GM23338 (cell line): ENCODE results near the gene CDNF. TPM values are rescaled to one million over a fixed set of nuclear protein-coding genes. Genes with fewer than 3 reads are reported as not detected.

ENCODE experiments used
- ATAC-seq: fragments of 200-7000 bp; cut with Tn5 transposase; 3 replicates; pipeline ENCODE4 v1.9.1; 2020
- DNase-seq: peaks from one replicate; pipeline ENCODE4 v3.0.0-alpha.2; 2015; ENCODE audit warnings: low spot score
- H2AFZ ChIP-seq: fragments of 200-600 bp; sonication (generic); 2 replicates; pipeline ENCODE4 v1.8.0; 2016; ENCODE audit warnings: antibody characterized with exemption, mild to moderate bottlenecking, moderate library complexity
- H3F3A ChIP-seq: fragments of 200-600 bp; sonication (generic); replicated peaks from 2 replicates; pipeline ENCODE4 v1.8.0; 2017; ENCODE audit warnings: antibody characterized with exemption, mixed run types, low read depth
- H3K27ac ChIP-seq: fragments of 200-600 bp; sonication (generic); 2 replicates; pipeline ENCODE4 v1.6.1; 2016; ENCODE audit warnings: low read depth
- H3K27me3 ChIP-seq: fragments of 200-600 bp; sonication (generic); 2 replicates; pipeline ENCODE4 v1.8.0; 2016; ENCODE audit warnings: mild to moderate bottlenecking, mixed run types, moderate library complexity; ENCODE audit not compliant: insufficient read depth
- H3K36me3 ChIP-seq: fragments of 200-600 bp; sonication (generic); 2 replicates; pipeline ENCODE4 v1.8.0; 2016; ENCODE audit warnings: mild to moderate bottlenecking; ENCODE audit not compliant: insufficient read depth
- H3K4me1 ChIP-seq: fragments of 200-600 bp; sonication (generic); 2 replicates; pipeline ENCODE4 v1.8.0; 2016; ENCODE audit warnings: mild to moderate bottlenecking, moderate library complexity; ENCODE audit not compliant: insufficient read depth
- H3K4me2 ChIP-seq: fragments of 200-600 bp; sonication (generic); 2 replicates; pipeline ENCODE4 v1.7.1; 2017; ENCODE audit warnings: mixed run types
- H3K4me3 ChIP-seq: fragments of 200-600 bp; sonication (generic); 2 replicates; pipeline ENCODE4 v1.6.1; 2016; ENCODE audit warnings: mixed run types
- H3K79me2 ChIP-seq: fragments of 200-600 bp; sonication (generic); replicated peaks from 2 replicates; pipeline ENCODE4 v1.8.0; 2017; ENCODE audit warnings: mild to moderate bottlenecking; ENCODE audit not compliant: insufficient read depth
- H3K9me2 ChIP-seq: fragments of 200-600 bp; sonication (generic); 2 replicates; pipeline ENCODE4 v1.8.0; 2017; ENCODE audit not compliant: insufficient read depth
- H4K20me1 ChIP-seq: fragments of 200-600 bp; sonication (generic); replicated peaks from 2 replicates; pipeline ENCODE4 v1.8.0; 2017; ENCODE audit warnings: mild to moderate bottlenecking; ENCODE audit not compliant: insufficient read depth
- H3K27ac Mint-ChIP-seq: 2 replicates; pipeline ENCODE4 v1.8.0; 2020; ENCODE audit warnings: inconsistent platforms, mild to moderate bottlenecking, moderate library complexity, mixed read lengths
- H3K27me3 Mint-ChIP-seq: 3 replicates; pipeline ENCODE4 v1.8.0; 2022; ENCODE audit warnings: low read depth, mild to moderate bottlenecking, moderate library complexity, mixed read lengths, inconsistent platforms; ENCODE audit not compliant: insufficient read depth, poor library complexity
- H3K36me3 Mint-ChIP-seq: 3 replicates; pipeline ENCODE4 v1.8.0; 2021; ENCODE audit warnings: low read depth, mild to moderate bottlenecking, inconsistent platforms, moderate library complexity, mixed read lengths
- H3K4me1 Mint-ChIP-seq: 3 replicates; pipeline ENCODE4 v1.8.0; 2020; ENCODE audit warnings: mild to moderate bottlenecking, inconsistent platforms, mixed read lengths
- H3K4me3 Mint-ChIP-seq: 3 replicates; pipeline ENCODE4 v1.8.0; 2021; ENCODE audit warnings: moderate library complexity, mild to moderate bottlenecking, inconsistent platforms, mixed read lengths
- H3K9me3 Mint-ChIP-seq: 3 replicates; pipeline ENCODE4 v1.8.0; 2020; ENCODE audit warnings: moderate library complexity, mild to moderate bottlenecking, inconsistent platforms, mixed read lengths
- CREB1 ChIP-seq: fragments of 250-450 bp; sonication (Bioruptor Pico); IDR thresholded peaks from 2 replicates; pipeline ENCODE4 v1.5.0; 2020; ENCODE audit warnings: low read depth, mild to moderate bottlenecking, moderate library complexity
- EZH2phosphoT487 ChIP-seq: fragments of 200-600 bp; sonication (generic); IDR thresholded peaks from one replicate; pipeline ENCODE4 v1.8.1; 2018; ENCODE audit warnings: antibody characterized with exemption; ENCODE audit not compliant: unreplicated experiment
- JUNB ChIP-seq: IDR thresholded peaks from one replicate; pipeline ENCODE4 v1.6.1; 2016; ENCODE audit warnings: antibody characterized with exemption; ENCODE audit not compliant: unreplicated experiment
- NANOG ChIP-seq: IDR thresholded peaks from 2 replicates; pipeline ENCODE4 v1.6.1; 2016; ENCODE audit warnings: antibody characterized with exemption, borderline replicate concordance
- POLR2AphosphoS5 ChIP-seq: IDR thresholded peaks from 2 replicates; pipeline ENCODE4 v1.6.1; 2016; ENCODE audit warnings: antibody characterized with exemption, low read depth
- STAT1 ChIP-seq: IDR thresholded peaks from one replicate; pipeline ENCODE4 v1.6.1; 2016; ENCODE audit warnings: antibody characterized with exemption; ENCODE audit not compliant: unreplicated experiment
- ZNF114 ChIP-seq: fragments of 250-450 bp; sonication (Bioruptor Pico); IDR thresholded peaks from 2 replicates; pipeline ENCODE4 v1.5.0; 2020; ENCODE audit warnings: mild to moderate bottlenecking, moderate library complexity
- ZNF331 ChIP-seq: fragments of 250-450 bp; sonication (Bioruptor Pico); IDR thresholded peaks from 2 replicates; pipeline ENCODE4 v1.5.0; 2020; ENCODE audit warnings: low read depth, mild to moderate bottlenecking, moderate library complexity
- polyA plus RNA-seq: library from polyadenylated mRNA; unstranded; fragments of >200 nt; fragmentation: Nextera tagmentation; extraction: Ambion mirVana; gene quantifications from 2 replicates; pipeline ENCODE4 v1.2.1, GENCODE V29; 2016
- total RNA-seq: library from RNA; depleted of rRNA; stranded (reverse); fragments of >200 nt; shearing (Covaris generic); gene quantifications from 2 replicates; pipeline ENCODE4 v1.2.3, GENCODE V29; 2014
- TF ChIP-seq, protein P1 (sequence below): IDR thresholded peaks from one replicate; pipeline ENCODE4 v1.6.1; 2018; ENCODE audit warnings: antibody characterized with exemption; ENCODE audit not compliant: unreplicated experiment
- TF ChIP-seq, protein P2 (sequence below), 2 experiments: fragments of 200-600 bp in 1 of 2; sonication (generic) in 1 of 2; conservative IDR thresholded peaks; 2 replicates each; pipeline versions ENCODE4 v1.5.1 to v1.6.1; 2016 to 2017; ENCODE audit warnings: antibody characterized with exemption in 2 of 2, low read depth in 2 of 2, mild to moderate bottlenecking in 2 of 2, moderate library complexity in 1 of 2
- TF ChIP-seq, protein P3 (sequence below): fragments of 250-450 bp; sonication (Bioruptor Pico); IDR thresholded peaks from 2 replicates; pipeline ENCODE4 v1.5.0; 2020; ENCODE audit warnings: mild to moderate bottlenecking, moderate library complexity

CDNF gene
- total and polyA plus RNA-seq, 2 experiments from 2014 or later = 0.26 to 1.1 TPM

DNA sequence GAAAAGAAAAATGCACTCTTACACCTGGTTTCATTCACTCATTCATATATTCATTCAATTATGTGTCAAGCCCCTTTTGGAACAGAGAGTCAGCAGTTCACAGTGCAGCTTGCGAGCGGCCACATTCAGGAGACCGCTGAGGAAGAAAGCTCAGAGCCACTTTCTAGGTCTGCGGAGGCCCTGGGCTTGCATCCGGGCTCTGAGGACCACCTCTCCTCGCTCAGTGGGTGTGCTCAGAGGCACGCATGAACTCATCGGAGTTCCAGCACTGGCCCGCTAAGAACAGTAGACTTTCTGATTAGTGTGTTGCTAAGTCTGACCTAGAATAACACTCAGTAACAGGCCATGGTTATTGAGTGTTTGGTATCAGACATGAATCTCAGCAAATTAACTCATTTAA lies 61.3 kb downstream of the CDNF start:
- Histone ChIP-seq H2AFZ (0 out of 2 replicates have a peak overlapping the region, but pooled peaks have one; percentile 56), H3K9me2 (no peaks in the 10 kb centered on the region), H3F3A (no peaks in the 10 kb centered on the region), H3K4me1 (no peaks in the 10 kb centered on the region), H3K4me2 (no peak overlapping the region), H3K4me3 (no peak overlapping the region), H3K27ac (no peak overlapping the region), H3K36me3 (no peaks in the 10 kb centered on the region), H3K27me3 (no peaks in the 10 kb centered on the region), H4K20me1 (no peaks in the 10 kb centered on the region), H3K79me2 (no peaks in the 10 kb centered on the region)
- H3K27ac Mint-ChIP-seq = no peak overlapping the region
- H3K27me3 Mint-ChIP-seq = peaks cover 7% of the 10 kb centered on the region
- DNase-seq (no peak), ATAC-seq (no peak)
- no peaks in the 10 kb centered on the region for H3K9me3 Mint-ChIP-seq
- no peaks in the 10 kb centered on the region for H3K36me3 Mint-ChIP-seq
- H3K4me3 Mint-ChIP-seq = no peak overlapping the region
- no peak for TF ChIP-seq POLR2AphosphoS5
- TF ChIP-seq, protein P1, sequence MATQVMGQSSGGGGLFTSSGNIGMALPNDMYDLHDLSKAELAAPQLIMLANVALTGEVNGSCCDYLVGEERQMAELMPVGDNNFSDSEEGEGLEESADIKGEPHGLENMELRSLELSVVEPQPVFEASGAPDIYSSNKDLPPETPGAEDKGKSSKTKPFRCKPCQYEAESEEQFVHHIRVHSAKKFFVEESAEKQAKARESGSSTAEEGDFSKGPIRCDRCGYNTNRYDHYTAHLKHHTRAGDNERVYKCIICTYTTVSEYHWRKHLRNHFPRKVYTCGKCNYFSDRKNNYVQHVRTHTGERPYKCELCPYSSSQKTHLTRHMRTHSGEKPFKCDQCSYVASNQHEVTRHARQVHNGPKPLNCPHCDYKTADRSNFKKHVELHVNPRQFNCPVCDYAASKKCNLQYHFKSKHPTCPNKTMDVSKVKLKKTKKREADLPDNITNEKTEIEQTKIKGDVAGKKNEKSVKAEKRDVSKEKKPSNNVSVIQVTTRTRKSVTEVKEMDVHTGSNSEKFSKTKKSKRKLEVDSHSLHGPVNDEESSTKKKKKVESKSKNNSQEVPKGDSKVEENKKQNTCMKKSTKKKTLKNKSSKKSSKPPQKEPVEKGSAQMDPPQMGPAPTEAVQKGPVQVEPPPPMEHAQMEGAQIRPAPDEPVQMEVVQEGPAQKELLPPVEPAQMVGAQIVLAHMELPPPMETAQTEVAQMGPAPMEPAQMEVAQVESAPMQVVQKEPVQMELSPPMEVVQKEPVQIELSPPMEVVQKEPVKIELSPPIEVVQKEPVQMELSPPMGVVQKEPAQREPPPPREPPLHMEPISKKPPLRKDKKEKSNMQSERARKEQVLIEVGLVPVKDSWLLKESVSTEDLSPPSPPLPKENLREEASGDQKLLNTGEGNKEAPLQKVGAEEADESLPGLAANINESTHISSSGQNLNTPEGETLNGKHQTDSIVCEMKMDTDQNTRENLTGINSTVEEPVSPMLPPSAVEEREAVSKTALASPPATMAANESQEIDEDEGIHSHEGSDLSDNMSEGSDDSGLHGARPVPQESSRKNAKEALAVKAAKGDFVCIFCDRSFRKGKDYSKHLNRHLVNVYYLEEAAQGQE = no peak
- TF ChIP-seq, protein P2, sequence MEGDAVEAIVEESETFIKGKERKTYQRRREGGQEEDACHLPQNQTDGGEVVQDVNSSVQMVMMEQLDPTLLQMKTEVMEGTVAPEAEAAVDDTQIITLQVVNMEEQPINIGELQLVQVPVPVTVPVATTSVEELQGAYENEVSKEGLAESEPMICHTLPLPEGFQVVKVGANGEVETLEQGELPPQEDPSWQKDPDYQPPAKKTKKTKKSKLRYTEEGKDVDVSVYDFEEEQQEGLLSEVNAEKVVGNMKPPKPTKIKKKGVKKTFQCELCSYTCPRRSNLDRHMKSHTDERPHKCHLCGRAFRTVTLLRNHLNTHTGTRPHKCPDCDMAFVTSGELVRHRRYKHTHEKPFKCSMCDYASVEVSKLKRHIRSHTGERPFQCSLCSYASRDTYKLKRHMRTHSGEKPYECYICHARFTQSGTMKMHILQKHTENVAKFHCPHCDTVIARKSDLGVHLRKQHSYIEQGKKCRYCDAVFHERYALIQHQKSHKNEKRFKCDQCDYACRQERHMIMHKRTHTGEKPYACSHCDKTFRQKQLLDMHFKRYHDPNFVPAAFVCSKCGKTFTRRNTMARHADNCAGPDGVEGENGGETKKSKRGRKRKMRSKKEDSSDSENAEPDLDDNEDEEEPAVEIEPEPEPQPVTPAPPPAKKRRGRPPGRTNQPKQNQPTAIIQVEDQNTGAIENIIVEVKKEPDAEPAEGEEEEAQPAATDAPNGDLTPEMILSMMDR (conservative IDR thresholded peaks at IDR 0.05; ENCODE audit: low read depth in 2 of 2) = no peak
- no peak for TF ChIP-seq JUNB
- no peak for TF ChIP-seq ZNF331
- TF ChIP-seq ZNF114 = no peak
- no peak for TF ChIP-seq CREB1 (CRISPR knock-in tag)
- 0 out of 3 replicates have a peak, but pooled peaks cover 3% of the 10 kb centered on the region for H3K4me1 Mint-ChIP-seq

- ATAC-seq (no peak), DNase-seq (no peak)
- no peak overlapping the region for H3K4me3 ChIP-seq
- Mint-ChIP-seq H3K4me3 (no peak overlapping the region), H3K27ac (no peak overlapping the region), H3K9me3 (no peaks in the 10 kb centered on the region), H3K36me3 (no peaks in the 10 kb centered on the region), H3K4me1 (0 out of 3 replicates have a peak, but pooled peaks cover 3% of the 10 kb centered on the region), H3K27me3 (peaks cover 7% of the 10 kb centered on the region)
- no peaks in the 10 kb centered on the region for H3K79me2 ChIP-seq
- no peaks in the 10 kb centered on the region for H3K27me3 ChIP-seq
- no peak overlapping the region for H3K4me2 ChIP-seq
- H3K4me1 ChIP-seq = no peaks in the 10 kb centered on the region
- H3K36me3 ChIP-seq = no peaks in the 10 kb centered on the region
- H4K20me1 ChIP-seq = no peaks in the 10 kb centered on the region
- TF ChIP-seq STAT1 = no peak
- TF ChIP-seq, protein P3, sequence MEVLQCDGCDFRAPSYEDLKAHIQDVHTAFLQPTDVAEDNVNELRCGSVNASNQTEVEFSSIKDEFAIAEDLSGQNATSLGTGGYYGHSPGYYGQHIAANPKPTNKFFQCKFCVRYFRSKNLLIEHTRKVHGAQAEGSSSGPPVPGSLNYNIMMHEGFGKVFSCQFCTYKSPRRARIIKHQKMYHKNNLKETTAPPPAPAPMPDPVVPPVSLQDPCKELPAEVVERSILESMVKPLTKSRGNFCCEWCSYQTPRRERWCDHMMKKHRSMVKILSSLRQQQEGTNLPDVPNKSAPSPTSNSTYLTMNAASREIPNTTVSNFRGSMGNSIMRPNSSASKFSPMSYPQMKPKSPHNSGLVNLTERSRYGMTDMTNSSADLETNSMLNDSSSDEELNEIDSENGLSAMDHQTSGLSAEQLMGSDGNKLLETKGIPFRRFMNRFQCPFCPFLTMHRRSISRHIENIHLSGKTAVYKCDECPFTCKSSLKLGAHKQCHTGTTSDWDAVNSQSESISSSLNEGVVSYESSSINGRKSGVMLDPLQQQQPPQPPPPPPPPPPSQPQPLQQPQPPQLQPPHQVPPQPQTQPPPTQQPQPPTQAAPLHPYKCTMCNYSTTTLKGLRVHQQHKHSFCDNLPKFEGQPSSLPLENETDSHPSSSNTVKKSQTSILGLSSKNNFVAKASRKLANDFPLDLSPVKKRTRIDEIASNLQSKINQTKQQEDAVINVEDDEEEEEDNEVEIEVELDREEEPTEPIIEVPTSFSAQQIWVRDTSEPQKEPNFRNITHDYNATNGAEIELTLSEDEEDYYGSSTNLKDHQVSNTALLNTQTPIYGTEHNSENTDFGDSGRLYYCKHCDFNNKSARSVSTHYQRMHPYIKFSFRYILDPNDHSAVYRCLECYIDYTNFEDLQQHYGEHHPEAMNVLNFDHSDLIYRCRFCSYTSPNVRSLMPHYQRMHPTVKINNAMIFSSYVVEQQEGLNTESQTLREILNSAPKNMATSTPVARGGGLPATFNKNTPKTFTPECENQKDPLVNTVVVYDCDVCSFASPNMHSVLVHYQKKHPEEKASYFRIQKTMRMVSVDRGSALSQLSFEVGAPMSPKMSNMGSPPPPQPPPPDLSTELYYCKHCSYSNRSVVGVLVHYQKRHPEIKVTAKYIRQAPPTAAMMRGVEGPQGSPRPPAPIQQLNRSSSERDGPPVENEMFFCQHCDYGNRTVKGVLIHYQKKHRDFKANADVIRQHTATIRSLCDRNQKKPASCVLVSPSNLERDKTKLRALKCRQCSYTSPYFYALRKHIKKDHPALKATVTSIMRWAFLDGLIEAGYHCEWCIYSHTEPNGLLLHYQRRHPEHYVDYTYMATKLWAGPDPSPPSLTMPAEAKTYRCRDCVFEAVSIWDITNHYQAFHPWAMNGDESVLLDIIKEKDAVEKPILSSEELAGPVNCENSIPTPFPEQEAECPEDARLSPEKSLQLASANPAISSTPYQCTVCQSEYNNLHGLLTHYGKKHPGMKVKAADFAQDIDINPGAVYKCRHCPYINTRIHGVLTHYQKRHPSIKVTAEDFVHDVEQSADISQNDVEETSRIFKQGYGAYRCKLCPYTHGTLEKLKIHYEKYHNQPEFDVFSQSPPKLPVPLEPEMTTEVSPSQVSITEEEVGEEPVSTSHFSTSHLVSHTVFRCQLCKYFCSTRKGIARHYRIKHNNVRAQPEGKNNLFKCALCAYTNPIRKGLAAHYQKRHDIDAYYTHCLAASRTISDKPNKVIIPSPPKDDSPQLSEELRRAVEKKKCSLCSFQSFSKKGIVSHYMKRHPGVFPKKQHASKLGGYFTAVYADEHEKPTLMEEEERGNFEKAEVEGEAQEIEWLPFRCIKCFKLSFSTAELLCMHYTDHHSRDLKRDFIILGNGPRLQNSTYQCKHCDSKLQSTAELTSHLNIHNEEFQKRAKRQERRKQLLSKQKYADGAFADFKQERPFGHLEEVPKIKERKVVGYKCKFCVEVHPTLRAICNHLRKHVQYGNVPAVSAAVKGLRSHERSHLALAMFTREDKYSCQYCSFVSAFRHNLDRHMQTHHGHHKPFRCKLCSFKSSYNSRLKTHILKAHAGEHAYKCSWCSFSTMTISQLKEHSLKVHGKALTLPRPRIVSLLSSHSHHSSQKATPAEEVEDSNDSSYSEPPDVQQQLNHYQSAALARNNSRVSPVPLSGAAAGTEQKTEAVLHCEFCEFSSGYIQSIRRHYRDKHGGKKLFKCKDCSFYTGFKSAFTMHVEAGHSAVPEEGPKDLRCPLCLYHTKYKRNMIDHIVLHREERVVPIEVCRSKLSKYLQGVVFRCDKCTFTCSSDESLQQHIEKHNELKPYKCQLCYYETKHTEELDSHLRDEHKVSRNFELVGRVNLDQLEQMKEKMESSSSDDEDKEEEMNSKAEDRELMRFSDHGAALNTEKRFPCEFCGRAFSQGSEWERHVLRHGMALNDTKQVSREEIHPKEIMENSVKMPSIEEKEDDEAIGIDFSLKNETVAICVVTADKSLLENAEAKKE (CRISPR knock-in tag) = no peak
- no peak for TF ChIP-seq NANOG
- TF ChIP-seq ZNF331 = no peak
- no peak for TF ChIP-seq CREB1 (CRISPR knock-in tag)
- no peak for TF ChIP-seq POLR2AphosphoS5
- TF ChIP-seq EZH2phosphoT487 = no peak
- no peak overlapping the region for H2AFZ ChIP-seq
- no peak overlapping the region for H3K27ac ChIP-seq
- H3K9me2 ChIP-seq = no peaks in the 10 kb centered on the region
- H3F3A ChIP-seq = no peaks in the 10 kb centered on the region
Observed at GRCh38 chr10:14775656-14776055, 62.2 kb downstream of the CDNF start.
